TTC549 (cell line): ENCODE data around the gene NDUFV2.

ENCODE experiments used
- FAIRE-seq: peaks from 2 replicates; lab custom pipeline; 2012; peaks lifted over from hg19 to GRCh38; lab: Jason Lieb, UNC

Gene NDUFV2

DNA sequence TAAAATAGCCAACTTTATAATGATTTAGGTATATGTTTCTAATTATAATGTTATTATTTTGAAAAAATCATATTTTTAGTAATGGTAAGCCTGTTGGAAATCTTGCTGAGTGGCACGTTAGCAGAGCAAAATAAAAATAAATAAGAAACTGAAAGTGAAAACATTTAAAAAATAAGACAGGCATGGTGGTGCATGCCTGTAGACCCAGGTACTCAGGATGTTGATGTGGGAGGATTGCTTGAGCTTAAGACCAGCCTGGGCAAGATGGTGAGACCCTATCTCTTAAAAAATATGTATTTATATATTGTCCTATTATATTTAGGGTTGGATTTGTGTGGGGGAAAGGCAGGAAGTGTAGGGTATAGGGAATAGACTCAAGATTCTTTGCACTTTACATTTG is 18.3 kb downstream of the NDUFV2 start:
- FAIRE-seq = no peak

DNA sequence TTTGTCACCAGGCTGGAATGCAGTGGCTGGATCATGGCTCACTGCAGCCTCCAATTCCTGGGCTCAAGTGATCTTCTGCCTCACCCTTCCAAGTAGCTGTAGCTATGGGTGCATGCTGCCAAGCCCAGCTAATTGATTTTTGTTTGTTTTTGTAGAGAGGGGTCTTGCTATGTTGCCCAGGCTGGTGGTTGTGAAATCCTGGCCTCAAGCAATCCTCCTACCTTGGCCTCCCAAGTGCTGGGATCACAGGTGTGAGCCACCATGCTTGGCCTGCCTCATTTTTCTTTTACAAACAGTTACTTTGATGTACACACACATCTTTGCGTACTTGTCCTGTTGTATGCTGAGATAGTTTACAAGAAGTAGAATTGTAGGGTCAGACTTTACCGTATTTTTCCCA is 21.0 kb downstream of the NDUFV2 start:
- FAIRE-seq = no peak

DNA sequence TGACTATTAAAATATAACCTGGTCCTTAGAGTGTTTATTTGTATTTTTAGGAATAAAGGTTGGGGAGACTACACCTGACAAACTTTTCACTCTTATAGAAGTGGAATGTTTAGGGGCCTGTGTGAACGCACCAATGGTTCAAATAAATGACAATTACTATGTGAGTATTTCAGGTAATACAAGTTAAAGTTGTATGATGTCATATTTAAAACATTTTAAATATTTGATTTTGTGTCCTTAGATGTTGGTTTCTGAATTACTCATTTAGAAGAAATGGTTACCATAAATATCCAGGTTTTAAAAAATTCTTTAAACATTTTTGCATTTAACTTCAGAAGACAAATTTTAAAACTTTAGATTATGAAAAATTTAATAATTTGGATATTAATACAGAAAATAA is 22.3 kb downstream of the NDUFV2 start:
- FAIRE-seq = peak; percentile 74

DNA sequence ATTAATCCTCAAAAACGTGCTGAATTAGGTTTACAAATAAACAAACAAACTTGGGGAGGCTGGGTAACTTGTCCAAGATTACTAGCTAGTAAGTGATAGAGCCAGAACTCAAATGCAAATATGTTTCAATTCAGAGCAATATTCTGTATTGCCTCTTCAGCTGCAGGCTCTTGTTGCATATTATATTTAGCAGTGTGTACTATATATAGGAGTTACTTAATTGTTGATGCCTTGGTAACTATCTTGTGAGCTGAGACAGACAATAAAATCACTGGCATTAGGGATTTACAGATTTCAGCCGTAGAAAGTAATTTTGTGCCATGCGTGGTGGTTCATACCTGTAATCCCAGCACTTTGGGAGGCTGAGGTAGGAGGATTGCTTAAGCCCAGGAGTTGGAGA is 23.8 kb downstream of the NDUFV2 start:
- FAIRE-seq = no peak

DNA sequence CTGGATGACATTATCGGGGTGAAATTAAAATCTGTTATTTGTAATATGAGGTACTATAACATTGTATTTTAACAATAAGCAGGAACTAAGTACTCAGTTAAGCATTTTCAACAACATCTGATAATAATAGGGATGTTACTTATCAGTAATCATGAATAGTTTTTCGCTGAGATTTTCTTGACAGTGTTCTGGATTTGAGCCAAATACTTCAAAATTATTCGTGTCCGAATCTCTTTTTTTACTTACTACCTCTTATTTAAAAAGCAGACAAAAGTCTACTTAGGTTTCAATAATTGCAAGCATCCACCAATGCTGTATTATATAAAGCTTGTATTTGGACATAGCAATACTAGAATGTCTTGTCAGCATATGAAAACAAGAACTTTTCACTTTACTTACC is 27.7 kb downstream of the NDUFV2 start:
- no peak for FAIRE-seq

DNA sequence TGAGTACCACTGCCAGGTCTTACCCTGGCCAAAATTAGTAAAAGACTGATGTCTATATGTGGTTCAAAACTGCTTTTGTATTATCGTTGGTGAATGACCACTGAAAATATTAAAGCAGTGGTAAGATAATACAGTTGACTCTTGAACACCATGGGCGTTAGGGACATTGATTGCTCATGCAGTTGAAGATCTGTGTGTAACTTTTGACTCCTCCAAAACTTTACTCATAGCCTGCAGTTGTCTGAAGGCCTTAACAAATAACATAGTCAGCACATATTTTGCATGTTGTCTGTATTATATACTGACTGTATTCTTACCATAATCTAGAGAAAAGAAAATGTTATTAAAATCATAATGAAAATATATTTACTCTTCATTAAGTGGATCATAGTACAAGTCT is 28.3 kb downstream of the NDUFV2 start:
- FAIRE-seq = no peak

DNA sequence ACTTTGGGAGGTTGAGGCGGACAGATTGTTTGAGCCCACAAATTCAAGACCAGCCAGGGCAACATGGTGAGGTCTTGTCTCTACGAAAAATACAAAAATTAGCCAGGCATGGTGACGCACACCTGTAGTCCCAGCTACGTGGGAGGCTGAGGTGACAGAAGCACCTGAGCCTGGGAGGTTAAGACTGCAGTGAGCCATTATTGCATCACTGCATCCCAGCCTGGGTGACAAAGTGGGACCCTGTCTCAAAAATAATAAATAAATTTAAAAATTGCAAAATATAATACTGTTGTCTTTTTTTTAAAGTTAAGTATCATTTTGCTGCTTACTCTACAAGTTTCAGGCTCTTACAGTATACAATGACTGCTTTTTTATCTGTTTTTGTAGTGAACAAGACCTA is 30.1 kb downstream of the NDUFV2 start:
- FAIRE-seq = no peak

DNA sequence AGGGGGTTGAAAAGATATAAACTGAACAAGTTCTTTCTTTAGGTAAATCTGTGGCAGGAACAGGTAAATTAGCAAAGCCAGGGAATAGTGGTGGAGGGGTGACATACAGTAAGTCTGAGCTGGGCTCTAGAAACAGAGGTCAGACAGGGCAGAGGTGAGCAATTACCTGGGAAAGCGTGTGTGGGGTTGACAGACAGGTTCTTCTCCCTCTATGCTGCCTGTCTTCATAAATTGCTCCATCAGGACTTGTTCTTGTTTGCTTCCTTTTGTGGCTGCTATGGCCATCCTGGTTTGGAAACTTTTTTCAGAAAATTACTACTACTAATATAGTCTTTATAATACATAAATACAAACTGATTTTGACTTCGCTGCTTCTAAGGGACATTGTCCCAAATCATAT is 30.7 kb downstream of the NDUFV2 start:
- FAIRE-seq = no peak

DNA sequence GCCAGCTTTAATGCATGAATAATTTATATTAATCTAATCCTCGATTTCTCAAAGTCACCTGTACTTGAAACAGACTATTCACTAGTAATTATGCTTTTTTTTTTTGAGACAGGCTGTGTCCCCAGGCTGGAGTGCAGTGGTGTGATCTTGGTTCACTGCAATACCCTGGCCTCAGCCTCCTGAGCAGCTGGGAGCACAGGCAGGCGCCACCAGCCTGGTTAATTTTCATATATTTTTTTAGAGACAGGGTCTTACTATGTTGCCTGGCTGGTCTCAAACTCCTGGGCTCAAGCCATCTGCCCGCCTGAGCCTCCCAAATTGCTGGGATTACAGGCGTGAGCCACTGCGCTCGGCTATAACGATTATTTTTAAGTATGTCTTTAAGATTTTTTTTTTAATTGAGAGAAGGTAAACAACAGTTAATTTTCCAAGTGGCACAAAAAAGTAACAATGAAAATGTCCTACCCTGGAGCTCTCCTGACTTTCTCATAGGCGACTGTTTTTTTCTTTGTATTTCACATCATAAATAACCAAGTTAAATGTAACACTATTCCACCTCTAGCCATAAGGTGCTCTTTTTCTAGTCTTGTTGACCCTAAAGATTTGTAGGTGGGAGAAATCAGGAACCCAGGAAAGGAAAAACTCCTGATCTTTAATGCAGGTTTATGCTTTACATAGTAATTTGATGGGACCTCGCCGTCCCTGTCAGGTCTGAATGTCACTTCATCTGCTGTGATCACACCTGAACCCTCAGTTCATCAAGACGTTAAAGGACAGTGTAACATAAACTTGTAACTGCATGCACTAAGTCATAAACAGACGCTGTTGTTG is 32.8 kb downstream of the NDUFV2 start:
- no peak for FAIRE-seq

DNA sequence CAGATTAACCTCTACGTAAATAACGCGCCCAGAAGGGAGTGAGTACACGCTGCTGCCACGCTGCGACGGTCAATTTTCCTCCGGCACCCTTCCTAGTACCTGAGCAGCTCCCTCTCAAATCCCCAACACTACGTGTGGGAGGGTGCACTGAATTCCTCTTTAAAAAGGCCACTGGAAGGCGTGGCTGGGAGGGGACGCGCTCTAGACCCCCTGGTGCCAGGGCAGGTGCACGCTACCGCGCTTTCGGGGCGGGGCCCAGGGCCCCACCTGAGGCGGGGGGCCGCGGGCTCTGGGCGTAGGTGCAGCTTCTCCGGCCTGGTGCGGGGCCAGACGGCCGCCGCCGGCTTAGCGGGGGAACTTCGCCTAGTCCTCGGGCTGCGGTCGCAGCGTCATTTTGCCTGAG is 33.4 kb downstream of the NDUFV2 start:
- FAIRE-seq = no peak

DNA sequence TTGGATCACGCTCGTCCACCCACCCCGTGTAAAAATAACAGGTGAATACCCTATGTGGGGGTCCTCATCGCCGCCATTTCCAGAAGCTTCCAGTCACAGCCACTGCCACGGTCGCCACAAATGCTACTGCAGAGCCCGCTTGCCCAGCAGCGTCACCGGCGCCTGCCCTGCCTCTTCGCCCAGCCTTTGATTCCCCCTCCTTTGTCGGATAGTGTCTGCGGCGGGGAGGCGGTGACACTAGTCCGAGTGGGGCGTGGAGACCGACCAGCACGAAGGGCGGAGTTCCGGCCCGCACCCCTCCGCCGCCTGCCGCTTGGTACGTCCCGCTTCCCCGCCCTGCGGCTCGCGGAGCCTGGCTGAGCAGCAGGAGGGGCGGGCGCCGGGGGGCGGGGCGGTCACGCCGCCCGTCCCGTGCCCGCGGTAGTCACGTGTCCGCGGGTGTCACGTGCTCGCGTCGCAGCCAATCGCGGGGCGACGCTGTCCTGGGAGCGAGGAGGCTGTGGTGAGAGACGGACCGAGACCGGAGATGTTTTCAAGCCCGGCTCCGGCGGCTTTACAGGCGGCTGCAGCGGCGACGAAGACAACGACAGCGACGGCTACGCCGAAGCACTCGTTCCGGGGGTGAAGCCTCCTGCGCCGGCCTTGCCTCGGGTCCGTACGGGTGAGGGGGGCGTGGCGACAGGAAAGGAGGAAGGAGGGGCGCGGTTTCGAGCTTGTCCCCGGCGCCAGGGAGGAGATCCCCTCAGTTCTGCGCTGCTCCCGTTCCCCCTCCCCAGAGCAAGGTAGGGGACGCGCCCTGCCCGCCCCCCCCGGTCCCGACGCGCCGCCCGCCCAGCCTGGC is 34.0 kb downstream of the NDUFV2 start, which contains the start of gene ANKRD12:
Gene ANKRD12 (plus strand): TSS at position 467 of the 841 bp plus-strand sequence. CDS start 45,652 bp downstream, outside the sequence.
- FAIRE-seq = no peak

DNA sequence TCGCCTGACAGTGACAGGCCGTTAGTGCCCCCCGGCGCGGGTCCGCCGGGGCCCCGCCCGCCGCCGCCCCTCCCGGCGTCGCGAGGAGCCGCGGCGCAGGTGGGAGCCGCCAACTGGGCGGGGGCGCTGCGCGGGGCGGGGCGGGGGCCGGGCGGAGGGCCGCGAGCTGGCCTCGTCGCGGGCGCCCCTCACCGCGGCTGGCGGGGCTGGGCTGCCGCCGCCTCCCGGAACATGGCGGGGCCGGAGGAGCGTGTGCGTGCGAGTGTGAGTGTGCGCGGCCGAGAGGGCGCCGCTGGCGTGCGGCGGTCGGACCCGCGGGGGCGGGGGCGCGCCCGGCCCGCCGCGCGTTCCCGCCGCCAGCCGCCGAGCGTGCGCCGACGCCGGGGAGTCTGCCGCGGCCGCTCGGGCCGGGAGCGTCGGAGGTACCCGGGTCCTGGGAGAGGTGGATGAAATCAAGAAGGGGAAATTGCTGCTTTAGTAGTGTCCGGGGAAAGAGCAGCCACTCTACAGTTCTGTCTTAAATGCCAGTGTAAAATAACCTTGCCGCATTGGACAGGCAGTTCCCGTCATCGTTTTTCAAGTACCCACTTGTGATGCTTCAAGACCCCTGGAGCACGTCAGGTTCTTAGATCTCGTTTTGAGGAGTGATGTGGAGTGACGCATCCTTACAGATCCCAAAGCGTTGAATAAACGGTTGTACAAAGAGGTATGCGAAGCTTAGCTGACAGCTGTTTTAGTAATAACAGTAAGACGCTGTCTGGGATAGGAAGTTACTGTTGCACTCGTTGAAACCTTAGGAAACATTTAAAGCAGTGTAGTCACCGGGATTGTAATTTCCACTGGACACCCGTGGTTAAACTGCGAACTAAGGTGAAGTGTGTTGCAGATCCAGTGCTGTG is 34.9 kb downstream of the NDUFV2 start:
- FAIRE-seq = no peak

DNA sequence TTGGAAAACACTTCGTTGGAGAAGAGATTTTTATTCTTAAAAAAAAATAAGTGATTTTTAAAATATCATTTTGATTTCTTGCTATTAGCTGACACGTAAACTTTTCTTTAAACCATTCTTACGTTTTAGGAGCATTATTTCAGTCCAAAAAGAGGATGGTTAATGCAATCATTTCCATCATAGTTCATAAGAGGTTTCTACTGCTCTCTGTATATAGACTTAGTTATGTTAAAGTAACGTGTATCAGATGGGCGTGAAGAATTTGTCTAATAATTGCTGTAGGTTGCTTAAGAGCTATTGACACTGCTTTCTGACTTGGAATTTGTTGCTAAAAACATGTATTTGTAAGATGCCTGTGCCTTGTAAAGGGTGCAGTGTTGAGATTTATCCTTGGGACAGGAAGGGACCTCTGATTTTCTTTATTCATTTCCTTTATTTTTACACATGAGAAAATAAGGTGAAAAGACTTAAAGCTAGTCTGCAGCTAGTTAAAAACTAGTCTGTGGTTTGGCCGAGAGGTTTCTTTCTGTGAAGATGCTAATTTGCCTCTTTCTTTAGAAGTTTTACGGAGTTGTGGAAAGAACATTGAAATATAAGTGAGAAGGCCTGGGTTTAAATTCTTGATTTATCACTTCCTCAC is 37.0 kb downstream of the NDUFV2 start:
- no peak for FAIRE-seq

DNA sequence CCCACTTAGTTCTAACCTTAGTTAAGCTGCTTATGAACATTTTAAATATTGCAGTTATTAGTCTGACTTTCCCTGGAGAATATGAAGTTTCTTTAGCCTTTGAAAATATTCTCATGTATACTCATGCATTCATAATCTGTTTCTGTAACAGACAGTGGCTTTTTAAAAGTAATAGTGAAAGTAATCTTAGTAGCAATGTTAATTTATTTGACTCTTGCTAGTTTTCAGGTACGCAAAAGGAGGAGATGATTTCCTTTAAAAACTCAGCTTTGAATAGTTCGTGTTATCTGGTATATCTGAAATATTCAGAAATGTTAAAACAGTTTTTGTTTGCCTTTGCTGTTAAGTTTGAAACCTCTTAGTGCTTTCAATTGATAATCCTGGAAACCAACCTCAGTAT is 37.9 kb downstream of the NDUFV2 start:
- no peak for FAIRE-seq

DNA sequence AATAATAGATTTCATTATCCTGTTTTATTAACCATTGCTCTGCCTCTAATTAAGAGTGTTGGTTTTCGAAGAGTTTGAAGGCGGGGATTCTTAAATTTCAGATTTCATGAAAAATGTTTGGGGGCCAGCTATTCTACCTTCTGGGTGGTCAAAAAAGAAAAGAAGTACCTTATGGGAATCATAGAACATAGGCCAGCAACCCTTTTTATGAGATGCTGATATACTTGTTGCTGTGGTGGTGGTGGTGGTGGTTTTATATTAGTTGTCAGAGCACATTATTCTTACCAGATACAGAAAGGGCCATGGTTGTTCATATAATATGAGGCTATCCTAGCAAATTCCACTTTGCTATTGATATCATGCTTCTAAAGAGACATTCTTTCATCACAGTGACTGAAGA is 38.5 kb downstream of the NDUFV2 start:
- no peak for FAIRE-seq

DNA sequence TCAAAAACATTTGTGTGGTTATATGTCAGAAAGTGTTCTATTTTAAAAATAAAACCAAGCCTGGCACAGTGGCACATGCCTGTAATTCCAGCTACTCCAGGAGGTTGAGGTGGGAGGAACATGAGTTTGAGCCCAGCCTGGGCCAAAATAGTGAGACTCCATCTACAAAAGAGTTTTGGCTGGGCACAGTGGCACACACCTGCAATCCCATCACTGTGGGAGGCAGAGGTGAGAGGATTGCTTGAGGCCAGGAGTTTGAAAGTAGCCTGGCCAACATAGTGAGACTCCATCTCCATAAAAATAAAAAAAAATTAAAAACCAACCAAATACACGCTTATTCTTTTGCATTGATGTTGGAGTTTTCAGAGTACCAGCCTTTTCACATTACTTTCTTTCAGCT is 43.7 kb downstream of the NDUFV2 start:
- FAIRE-seq = no peak

DNA sequence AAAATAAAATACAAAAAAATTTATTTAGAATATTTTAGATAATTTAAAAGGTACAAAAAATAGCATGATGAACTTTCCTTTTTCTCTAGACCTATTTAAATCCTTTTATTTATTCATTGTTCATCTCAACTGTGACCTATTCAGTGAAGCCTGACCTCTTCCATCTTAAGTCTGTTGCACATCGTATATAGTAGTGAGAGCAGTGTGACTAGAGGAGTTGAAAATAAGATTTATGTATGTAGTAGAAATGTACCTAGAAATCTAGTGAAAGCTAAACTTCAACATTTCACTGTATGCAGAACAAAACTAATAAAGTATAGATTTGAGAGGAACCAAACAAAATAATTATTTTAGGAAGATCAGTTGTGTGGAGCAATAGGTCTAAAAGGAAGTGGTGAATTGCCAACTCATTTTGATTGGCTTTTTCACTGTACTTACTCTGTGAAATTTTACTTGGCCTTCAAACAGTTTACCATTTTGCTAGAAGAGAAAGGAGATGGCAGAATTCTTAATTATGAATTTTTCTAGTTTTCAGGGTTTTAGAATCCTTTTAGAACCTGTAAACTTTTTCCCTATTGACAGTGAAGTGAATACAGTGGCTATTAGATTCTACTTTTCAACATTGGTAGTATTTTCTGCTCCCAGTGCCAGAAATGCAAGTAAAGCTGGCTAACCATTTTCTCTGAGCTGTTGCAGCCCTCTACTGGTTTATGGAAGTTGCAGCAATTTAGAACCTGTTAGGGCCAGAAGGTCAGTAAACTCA is 45.1 kb downstream of the NDUFV2 start:
- peak; percentile 90 for FAIRE-seq

DNA sequence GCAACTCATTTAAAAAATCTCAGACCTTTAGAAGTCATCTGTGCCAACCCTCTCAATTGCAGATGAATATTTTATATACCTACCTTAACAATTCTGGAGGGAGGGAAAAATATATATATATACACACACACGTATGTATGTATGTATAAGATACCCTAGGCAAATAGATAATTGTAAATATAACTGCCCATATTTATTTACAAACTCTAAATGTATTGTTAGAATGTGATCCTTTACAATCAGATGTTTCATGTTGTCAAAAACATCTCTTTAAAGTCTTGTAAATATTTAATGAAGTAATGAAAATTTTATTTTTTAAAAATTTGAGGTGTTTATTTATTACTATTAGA is 45.7 kb downstream of the NDUFV2 start:
- peak; percentile 45 for FAIRE-seq

DNA sequence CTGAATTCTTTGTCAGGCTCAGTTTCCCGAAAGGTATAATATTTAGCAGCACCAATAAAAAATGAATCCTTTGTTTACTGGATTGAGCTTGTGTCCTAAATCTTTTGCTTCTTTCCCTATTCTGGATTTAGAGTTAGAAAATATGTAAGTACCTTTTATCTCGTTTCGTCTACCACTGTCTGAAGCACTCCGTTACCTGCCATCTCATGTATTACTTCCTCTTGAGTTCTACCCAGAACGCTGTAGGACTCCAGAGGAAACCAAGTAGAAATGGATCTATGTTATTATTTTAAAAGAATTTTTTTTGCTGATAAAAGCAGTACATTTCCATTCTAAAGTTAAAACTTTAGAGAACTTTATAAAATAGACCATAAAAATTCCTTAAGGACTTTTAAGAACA is 47.6 kb downstream of the NDUFV2 start:
- FAIRE-seq = no peak

DNA sequence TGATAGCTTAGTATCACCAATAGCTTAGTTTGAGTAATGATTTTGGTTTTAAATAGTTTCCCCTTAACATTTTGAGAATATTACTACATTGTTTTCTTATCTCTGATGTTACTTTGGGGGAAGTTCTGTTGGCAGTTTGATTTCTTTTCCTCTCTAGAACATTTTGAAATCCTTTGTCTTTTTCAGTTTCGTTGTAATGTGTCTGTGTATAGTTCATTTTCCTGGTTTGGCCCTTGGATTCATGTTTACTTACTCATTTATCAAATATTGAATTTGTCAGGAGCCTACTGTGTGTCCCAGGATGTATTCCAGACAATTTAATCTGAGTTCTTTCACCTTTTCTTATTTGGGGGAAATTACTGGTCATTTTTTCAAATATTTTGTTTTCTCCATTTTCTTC is 50.8 kb downstream of the NDUFV2 start:
- FAIRE-seq = no peak

DNA sequence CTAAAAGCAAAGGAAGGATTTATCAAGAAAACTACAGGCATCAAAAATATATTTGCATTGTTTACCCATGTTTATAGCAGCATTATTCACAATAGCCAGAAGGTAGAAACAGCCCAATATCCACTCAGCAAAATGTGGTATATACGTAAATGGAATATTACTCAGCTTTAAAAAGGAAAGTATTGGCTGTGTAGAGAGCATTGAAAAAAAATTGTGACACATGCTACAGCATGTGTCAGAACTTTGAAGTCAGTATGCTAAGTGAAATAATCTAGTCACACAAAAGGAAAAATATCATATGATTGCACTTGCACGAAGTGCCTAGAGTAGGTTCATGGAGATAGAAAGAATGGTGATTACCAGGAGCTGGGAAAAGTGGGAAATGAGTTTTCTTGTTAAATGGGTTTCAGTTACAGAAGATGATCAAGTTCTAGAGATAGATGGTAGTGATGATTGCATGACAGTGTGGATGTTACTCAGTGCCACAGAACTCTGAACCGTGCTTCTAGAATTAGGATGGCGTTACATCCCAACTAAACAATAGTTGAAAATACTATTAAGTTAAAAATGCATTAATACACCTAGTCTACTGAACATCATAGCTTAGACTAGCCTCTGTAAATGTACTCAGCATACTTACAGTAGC is 54.2 kb downstream of the NDUFV2 start:
- FAIRE-seq = no peak
